ENCODE results near the gene KRTAP5-5. TPM values are rescaled to one million over a fixed set of nuclear protein-coding genes. Genes with fewer than 3 reads are reported as not detected.
"Not testable (repeated sequence)": the region's sequence is repeated elsewhere in the genome, so short reads cannot be mapped to it uniquely, and the experiment has no call there.

KRTAP5-5 gene
- total RNA-seq, 1 donor, result not detected

- peaks cover 4% of the 10 kb centered on the region for H3K27me3 ChIP-seq (ENCODE audit: insufficient read depth, low read length)
- H3K4me3 ChIP-seq (ENCODE audit: low read length), result no peak overlapping the region
- H3K4me1 ChIP-seq (ENCODE audit: insufficient read depth, low read length), result no peaks in the 10 kb centered on the region
- no peaks in the 10 kb centered on the region for H3K9me3 ChIP-seq (ENCODE audit: low read depth, low read length)
These were observed 28.9 kb upstream of the KRTAP5-5 start for GRCh38 chr11:1600626-1601025.

GRCh38 chr11:1601663-1602062 is 27.9 kb upstream of the KRTAP5-5 start:
- H3K27me3 ChIP-seq (ENCODE audit: insufficient read depth, low read length); H3K4me1 ChIP-seq (ENCODE audit: insufficient read depth, low read length); H3K9me3 ChIP-seq (ENCODE audit: low read depth, low read length); H3K4me3 ChIP-seq (ENCODE audit: low read length): not testable (repeated sequence)

- Histone ChIP-seq H3K4me3 (ENCODE audit: low read length) (no peak overlapping the region), H3K4me1 (ENCODE audit: insufficient read depth, low read length) (no peaks in the 10 kb centered on the region), H3K27me3 (ENCODE audit: insufficient read depth, low read length) (peaks cover 4% of the 10 kb centered on the region), H3K9me3 (ENCODE audit: low read depth, low read length) (no peaks in the 10 kb centered on the region)
These were observed 25.9 kb upstream of the KRTAP5-5 start for GRCh38 chr11:1603629-1604028.

GRCh38 chr11:1604181-1604580 is 25.4 kb upstream of the KRTAP5-5 start:
- Histone ChIP-seq H3K27me3 (ENCODE audit: insufficient read depth, low read length) (peaks cover 4% of the 10 kb centered on the region), H3K9me3 (ENCODE audit: low read depth, low read length) (no peaks in the 10 kb centered on the region), H3K4me1 (ENCODE audit: insufficient read depth, low read length) (no peaks in the 10 kb centered on the region), H3K4me3 (ENCODE audit: low read length) (no peak overlapping the region)

GRCh38 chr11:1604711-1605110 is 24.9 kb upstream of the KRTAP5-5 start:
- Histone ChIP-seq H3K4me3 (ENCODE audit: low read length) (no peak overlapping the region), H3K9me3 (ENCODE audit: low read depth, low read length) (no peaks in the 10 kb centered on the region), H3K4me1 (ENCODE audit: insufficient read depth, low read length) (no peaks in the 10 kb centered on the region), H3K27me3 (ENCODE audit: insufficient read depth, low read length) (peaks cover 4% of the 10 kb centered on the region)

GRCh38 chr11:1605923-1606322 is 23.7 kb upstream of the KRTAP5-5 start:
- H3K9me3 ChIP-seq (ENCODE audit: low read depth, low read length); H3K27me3 ChIP-seq (ENCODE audit: insufficient read depth, low read length); H3K4me1 ChIP-seq (ENCODE audit: insufficient read depth, low read length); H3K4me3 ChIP-seq (ENCODE audit: low read length): not testable (repeated sequence)

GRCh38 chr11:1607156-1607845 is 22.3 kb upstream of the KRTAP5-5 start:
- H3K4me3 ChIP-seq (ENCODE audit: low read length); H3K4me1 ChIP-seq (ENCODE audit: insufficient read depth, low read length); H3K9me3 ChIP-seq (ENCODE audit: low read depth, low read length); H3K27me3 ChIP-seq (ENCODE audit: insufficient read depth, low read length): not testable (repeated sequence)

GRCh38 chr11:1607901-1608300 is 21.7 kb upstream of the KRTAP5-5 start:
- not testable (repeated sequence) for H3K27me3 ChIP-seq (ENCODE audit: insufficient read depth, low read length); H3K4me1 ChIP-seq (ENCODE audit: insufficient read depth, low read length); H3K9me3 ChIP-seq (ENCODE audit: low read depth, low read length); H3K4me3 ChIP-seq (ENCODE audit: low read length)

GRCh38 chr11:1608363-1608762 is 21.2 kb upstream of the KRTAP5-5 start, which contains the start of gene KRTAP5-3:
Gene KRTAP5-3 (minus strand): TSS chr11:1608463. CDS start chr11:1608385, 78 bp downstream.
- Histone ChIP-seq H3K27me3 (ENCODE audit: insufficient read depth, low read length) (no peaks in the 10 kb centered on the region), H3K9me3 (ENCODE audit: low read depth, low read length) (no peaks in the 10 kb centered on the region), H3K4me3 (ENCODE audit: low read length) (no peak within 1 kb of the TSS), H3K4me1 (ENCODE audit: insufficient read depth, low read length) (no peaks in the 10 kb centered on the region)

GRCh38 chr11:1618231-1618630 is 11.3 kb upstream of the KRTAP5-5 start:
- Histone ChIP-seq H3K4me1 (ENCODE audit: insufficient read depth, low read length) (no peaks in the 10 kb centered on the region), H3K9me3 (ENCODE audit: low read depth, low read length) (no peaks in the 10 kb centered on the region), H3K4me3 (ENCODE audit: low read length) (no peak overlapping the region), H3K27me3 (ENCODE audit: insufficient read depth, low read length) (no peaks in the 10 kb centered on the region)

GRCh38 chr11:1619449-1619848 is 10.1 kb upstream of the KRTAP5-5 start:
- Histone ChIP-seq H3K4me3 (ENCODE audit: low read length) (no peak overlapping the region), H3K27me3 (ENCODE audit: insufficient read depth, low read length) (no peaks in the 10 kb centered on the region), H3K9me3 (ENCODE audit: low read depth, low read length) (no peaks in the 10 kb centered on the region), H3K4me1 (ENCODE audit: insufficient read depth, low read length) (no peaks in the 10 kb centered on the region)

- no peak within 1 kb of the TSS for H3K4me3 ChIP-seq (ENCODE audit: low read length)
- no peaks in the 10 kb centered on the region for H3K9me3 ChIP-seq (ENCODE audit: low read depth, low read length)
- H3K27me3 ChIP-seq (ENCODE audit: insufficient read depth, low read length), result no peaks in the 10 kb centered on the region
- no peaks in the 10 kb centered on the region for H3K4me1 ChIP-seq (ENCODE audit: insufficient read depth, low read length)
These were observed 7.5 kb upstream of the KRTAP5-5 start, which contains the start of gene KRTAP5-4 for GRCh38 chr11:1622086-1622485. Gene KRTAP5-4 (minus strand): TSS chr11:1622138. CDS start chr11:1622093, 45 bp downstream.

- Histone ChIP-seq H3K4me3 (ENCODE audit: low read length) (no peak overlapping the region), H3K4me1 (ENCODE audit: insufficient read depth, low read length) (no peaks in the 10 kb centered on the region), H3K27me3 (ENCODE audit: insufficient read depth, low read length) (no peaks in the 10 kb centered on the region), H3K9me3 (ENCODE audit: low read depth, low read length) (no peaks in the 10 kb centered on the region)
These were observed 5.9 kb upstream of the KRTAP5-5 start for GRCh38 chr11:1623716-1624115.

GRCh38 chr11:1624621-1625020 is 5.0 kb upstream of the KRTAP5-5 start:
- H3K9me3 ChIP-seq (ENCODE audit: low read depth, low read length), result no peaks in the 10 kb centered on the region
- H3K4me1 ChIP-seq (ENCODE audit: insufficient read depth, low read length), result no peaks in the 10 kb centered on the region
- H3K27me3 ChIP-seq (ENCODE audit: insufficient read depth, low read length), result peaks cover 2% of the 10 kb centered on the region
- no peak overlapping the region for H3K4me3 ChIP-seq (ENCODE audit: low read length)

GRCh38 chr11:1625541-1625940 is 4.0 kb upstream of the KRTAP5-5 start:
- Histone ChIP-seq H3K4me3 (ENCODE audit: low read length) (no peak overlapping the region), H3K9me3 (ENCODE audit: low read depth, low read length) (no peaks in the 10 kb centered on the region), H3K4me1 (ENCODE audit: insufficient read depth, low read length) (no peaks in the 10 kb centered on the region), H3K27me3 (ENCODE audit: insufficient read depth, low read length) (peaks cover 2% of the 10 kb centered on the region)

Measured in mononuclear cell (primary cell).